G401 (cell line): ENCODE measurements around the gene ATP2B2. TPM values are rescaled to one million over a fixed set of nuclear protein-coding genes. Genes with fewer than 3 reads are reported as not detected.

Experiments
- DNase-seq: peaks from one replicate; pipeline ENCODE4 v3.0.0-alpha.2; 2015; ENCODE audit warnings: low spot score
- in situ Hi-C: cut with HindIII; loops from 2 replicates; pipeline ENCODE4 v1.10.0; 2016; ENCODE audit warnings: low sequenced_read_pairs, mixed read lengths
- total RNA-seq: library from RNA; depleted of rRNA; stranded (reverse); fragments of >200 nt; shearing (Covaris generic); gene quantifications from 2 replicates; pipeline ENCODE4 v1.2.3, GENCODE V29; 2014

ATP2B2 gene
- total RNA-seq, 1 experiment from 2014 or later: not detected

DNA sequence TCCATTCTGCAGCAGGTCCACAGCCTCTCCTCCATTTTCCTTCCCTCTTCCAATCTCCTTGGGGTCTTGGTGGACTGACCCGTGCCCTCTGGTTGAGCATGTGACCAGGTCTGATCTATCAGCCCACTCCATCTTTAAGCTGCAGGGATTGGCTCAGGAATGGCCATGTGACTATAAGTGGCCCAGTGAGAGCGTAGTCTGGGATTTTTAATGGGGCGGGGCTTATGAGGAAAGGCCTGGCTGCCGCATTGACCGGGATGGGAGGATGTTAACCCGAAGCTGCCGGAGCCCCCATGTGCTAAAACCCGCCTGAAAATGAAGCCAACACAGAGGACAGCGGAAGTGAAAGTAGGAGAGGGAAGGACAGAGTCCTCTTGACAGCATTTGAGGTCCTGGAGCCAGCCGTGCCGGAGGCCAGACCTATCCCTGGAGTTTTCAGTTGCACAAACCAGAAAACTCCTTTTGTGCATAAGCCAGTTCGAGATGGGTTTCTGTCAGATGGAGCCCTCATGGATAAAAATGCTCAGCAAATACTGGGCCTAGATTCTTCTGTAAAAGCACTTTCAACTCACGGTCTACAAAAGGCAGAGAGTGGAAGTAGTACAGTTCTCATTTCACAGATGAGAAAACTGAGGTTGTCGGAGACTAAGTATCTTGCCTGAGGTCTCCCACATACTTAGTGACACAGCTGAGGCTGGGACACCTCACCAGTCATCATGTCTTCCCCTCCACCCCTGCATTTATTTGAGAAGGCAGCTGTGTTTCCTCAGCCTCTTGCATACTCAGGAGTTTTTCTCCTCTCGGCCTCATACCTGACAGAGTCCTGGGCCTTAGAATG is 61.9 kb downstream of the ATP2B2 start:
- in situ Hi-C loops: no loop called here
- no peak for DNase-seq

GRCh38 chr3:10442151-10442795 is 63.1 kb downstream of the ATP2B2 start:
- no peak for DNase-seq
- in situ Hi-C loops: no loop called here

DNA sequence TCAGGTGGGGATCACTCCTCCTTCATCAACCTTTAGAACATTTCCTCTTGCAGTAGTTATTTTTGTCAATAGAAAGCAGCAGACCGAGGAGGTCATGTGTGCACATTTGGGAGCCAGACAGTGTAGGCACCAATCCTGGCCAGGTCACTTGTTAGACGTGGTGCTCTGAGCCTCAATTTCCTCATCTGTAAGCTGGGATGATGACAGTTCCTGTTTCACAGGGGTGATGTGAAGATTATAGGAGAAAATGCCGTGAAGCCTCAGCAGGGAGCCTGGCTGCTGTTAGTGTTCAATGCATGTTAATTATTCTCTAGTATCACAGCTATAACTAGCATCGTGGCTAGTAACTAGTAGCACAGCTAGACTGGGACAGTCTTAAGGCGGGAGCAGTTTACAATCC is 64.7 kb downstream of the ATP2B2 start:
- no peak for DNase-seq
- in situ Hi-C loops: no loop called here

GRCh38 chr3:10438902-10439610 is 66.3 kb downstream of the ATP2B2 start:
- DNase-seq: no peak
- in situ Hi-C loops: no loop called here

DNA sequence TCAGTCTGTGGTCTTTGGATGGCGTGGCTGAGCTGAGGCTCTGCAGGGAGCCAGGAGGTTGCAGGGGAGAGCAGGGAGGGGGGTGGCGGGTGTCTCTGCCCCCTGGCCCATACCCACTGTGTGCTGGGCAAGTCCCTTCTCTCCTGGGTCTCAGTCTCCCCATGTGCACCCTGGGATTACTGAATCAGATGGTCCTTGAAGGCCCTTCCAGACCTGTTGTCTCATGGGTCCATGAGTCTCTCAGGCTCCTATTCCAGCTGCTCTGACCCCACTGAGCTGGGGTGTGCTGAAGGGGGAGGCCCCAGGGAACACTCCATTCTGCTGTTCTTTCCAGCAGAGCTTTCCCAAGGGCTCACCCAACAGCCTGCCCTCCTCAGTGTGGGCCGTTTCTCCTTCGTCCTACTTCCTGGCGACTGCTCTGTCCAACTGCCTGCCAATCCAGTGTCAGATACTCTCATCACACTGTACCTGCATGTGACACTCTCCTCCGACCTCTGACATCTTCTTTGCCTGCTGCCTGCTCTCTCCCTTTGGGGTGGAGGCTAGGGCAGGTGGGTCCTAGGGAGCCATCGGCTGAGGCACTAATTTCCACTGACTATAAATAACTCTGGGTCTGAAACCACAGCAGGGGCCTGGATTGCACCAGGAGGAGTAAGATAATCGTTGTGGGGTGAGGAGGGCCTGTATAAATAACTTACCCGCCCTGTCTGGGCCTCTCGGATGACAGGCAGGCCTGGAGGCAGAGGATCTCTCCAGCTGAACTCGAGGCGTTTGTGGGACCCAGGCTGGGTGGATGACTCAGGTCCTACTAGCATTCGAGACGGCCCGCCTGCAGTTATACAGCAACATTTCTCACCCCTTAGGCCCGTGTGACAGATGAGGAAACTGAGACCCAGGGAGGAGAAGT is 67.1 kb downstream of the ATP2B2 start:
- DNase-seq: no peak
- in situ Hi-C loops: no loop called here

DNA sequence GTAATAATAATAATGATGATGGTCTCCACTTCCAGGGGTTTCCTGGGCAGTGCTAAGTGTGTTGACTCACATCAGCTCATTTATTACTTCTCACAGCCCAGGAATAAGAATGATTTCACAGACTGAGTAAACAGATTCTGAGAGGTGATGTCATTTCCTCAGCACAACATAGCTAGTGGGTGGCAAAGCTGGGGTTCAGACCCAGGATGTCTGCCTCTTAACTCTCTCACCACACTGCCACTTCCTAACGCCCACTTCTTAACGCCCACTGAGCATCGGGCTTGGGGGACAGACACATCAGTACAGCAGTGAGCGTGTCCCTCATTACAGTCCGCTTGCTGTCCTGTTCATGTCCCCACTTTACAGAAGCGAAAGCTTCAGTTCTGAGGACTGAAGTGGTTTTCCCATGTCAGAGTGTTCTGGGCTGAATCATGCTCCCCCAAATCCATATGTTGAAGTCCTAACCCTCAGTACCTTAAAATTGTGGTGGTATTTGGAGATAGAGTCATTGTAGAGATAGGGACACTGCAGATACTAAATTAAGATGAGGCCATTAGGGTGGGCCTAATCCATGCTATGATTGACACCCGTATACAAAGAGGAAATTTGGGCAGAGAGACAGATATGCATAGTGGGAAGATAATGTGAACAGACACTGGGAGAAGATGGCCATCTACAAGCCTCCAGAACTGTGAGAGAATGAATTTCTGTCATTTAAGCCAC is 68.0 kb downstream of the ATP2B2 start:
- no peak for DNase-seq
- in situ Hi-C loops: no loop called here

GRCh38 chr3:10435850-10436249 is 69.5 kb downstream of the ATP2B2 start:
- no peak for DNase-seq
- in situ Hi-C loops: no loop called here

GRCh38 chr3:10434938-10435336 is 70.4 kb downstream of the ATP2B2 start:
- in situ Hi-C loops: no loop called here
- no peak for DNase-seq

- in situ Hi-C loops: no loop called here
- no peak for DNase-seq
Observed at GRCh38 chr3:10434144-10434937, 71.0 kb downstream of the ATP2B2 start.

- in situ Hi-C loops: no loop called here
- DNase-seq: no peak
Observed at GRCh38 chr3:10432931-10433330, 72.5 kb downstream of the ATP2B2 start.

DNA sequence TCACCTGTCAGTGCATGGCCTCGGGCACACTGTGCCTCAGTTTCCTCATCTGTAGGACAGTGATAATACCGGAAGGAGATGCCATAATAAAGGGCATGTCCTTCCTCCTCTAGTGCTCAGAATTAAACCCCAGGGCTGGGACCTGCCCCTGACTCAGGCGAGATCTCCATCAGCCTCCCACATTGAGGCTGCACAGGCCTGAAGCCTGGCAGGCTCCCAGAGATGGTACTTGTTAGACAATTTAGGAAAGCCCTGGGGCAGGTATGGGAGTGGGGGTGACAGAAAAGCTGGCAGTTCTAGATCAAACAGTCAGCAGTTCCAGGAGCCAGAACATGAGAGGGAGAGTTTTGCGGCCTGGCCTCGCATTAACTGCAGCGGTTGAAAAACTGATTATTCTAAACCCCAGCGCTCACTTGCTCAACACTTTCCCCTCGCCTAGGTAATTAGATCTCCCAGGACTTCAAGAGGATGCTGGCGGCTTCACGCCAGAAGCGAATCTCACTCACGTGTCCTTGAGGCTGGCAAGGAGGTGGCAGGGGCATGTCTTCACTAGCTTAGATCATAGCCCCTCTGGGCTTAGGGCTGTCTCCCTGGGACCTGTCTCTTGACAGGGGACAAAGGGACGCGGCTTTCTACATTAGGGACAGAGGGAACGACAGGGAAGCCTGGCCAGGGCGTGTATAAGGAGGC is 73.1 kb downstream of the ATP2B2 start:
- DNase-seq: no peak

DNA sequence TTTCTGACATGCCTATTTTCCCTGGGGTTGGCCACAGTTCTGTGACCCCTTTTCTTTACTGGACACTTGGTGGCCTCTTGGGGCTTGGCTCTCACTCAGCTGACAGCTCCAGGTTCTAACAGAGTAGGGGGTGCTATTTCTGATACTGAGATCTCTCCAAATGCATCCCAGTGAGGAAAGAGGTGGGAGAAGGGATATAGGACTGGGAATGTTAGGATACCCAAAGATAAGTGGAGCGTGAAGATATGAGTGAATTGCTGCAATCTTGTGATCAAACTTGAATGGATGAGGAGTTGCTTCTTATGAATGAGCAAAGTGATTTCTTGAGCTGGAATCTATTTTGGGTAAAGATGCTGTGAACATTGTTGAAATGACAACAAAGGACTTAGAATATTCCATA is 74.6 kb downstream of the ATP2B2 start:
- in situ Hi-C loops: no loop called here
- DNase-seq: no peak

More for the DNA sequence above, 73.1 kb downstream of the ATP2B2 start:
- in situ Hi-C loops: no loop called here

GRCh38 chr3:10428406-10429091 is 76.8 kb downstream of the ATP2B2 start:
- in situ Hi-C loops: no loop called here
- DNase-seq: no peak

DNA sequence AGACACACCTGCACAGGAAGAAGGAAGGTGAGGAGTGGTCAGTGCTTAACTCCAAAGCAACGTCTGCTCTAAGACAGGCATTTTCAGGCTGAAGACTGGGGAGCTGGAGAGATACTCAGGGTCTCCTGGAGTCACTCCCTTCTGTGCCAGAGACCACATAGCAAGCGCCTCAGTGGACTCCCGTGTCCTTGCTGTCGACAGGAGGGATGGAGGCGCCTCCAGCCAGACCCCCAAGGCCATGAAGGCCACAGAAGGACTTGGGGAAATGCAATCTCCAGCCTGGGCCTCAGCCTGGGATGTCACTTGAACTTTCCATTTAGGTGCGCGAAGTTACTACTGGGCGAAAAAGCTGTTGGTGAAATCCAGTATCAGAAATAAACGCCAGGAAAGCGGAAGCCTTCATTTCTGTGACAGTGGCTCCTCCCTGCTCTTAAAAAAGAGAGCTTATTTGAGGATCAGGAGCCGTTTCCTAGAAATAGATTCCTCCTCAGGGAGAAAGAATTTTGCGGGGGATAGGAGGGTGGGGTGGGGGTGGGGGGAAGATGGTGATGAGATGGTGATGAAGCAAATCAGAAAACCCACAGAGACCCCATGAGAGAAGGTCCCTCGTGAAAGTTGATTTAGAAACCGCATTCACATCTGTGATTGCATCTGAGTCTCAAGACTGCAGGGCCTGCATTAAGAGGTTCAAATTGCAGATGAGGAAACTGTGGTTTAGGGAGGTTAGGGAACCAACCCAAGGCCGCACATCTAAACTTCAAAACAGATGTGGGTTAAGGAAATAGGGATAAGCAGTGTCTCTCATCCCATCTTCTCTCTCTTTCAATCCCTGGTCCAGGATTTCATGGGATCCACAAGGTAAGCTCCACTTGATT is 78.8 kb downstream of the ATP2B2 start:
- no peak for DNase-seq
- in situ Hi-C loops: no loop called here

DNA sequence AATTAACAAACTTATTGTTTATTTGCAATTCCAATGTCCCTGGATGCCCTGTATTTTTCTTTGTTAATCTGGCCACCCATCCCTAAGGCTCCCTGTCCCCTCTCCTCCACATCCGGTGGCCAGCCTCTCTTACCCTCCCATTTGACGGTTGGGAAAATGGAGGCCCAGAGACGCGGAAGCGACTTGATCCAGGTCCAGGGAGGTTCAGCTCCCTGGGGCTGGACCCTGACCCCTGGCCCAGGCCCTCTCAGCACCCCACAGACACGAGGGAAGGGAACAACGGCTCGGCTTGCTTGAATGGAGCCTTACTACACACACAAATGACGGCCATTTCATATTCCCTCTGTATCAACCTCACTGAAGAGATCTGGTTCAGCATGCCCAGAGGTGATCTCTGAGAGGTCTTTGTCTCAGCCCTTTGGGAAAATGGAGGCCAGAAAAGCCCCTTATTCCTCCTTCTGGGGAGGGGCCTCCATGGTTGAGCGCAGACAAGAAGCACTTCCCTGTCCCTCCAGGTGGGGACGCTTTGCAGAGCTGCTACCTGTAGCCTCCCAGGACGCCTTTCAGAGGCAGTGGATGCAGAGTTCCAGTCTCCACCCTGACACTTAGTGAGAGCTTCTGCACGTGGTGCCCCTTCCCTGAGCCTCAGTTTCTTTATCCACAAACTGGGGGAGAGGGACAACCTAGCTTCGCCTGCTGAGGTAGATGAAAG is 82.1 kb downstream of the ATP2B2 start:
- no peak for DNase-seq
- in situ Hi-C loops: no loop called here
